Sigmoid colon (tissue), 4 donors: ENCODE measurements around the gene SLC25A5.

ENCODE experiments used
- CTCF ChIP-seq, 4 experiments: fragments of 450-650 bp in 3 of 4; fragments of 200-600 bp in 1 of 4; IDR thresholded peaks; one replicate each; pipeline ENCODE4 v1.5.1; 2016 to 2019; ENCODE audit warnings: antibody characterized with exemption in 4 of 4, mild to moderate bottlenecking in 3 of 4, moderate library complexity in 2 of 4
- EP300 ChIP-seq, 4 donors: sonication (generic); formaldehyde crosslinking; IDR thresholded peaks; one replicate each; pipeline ENCODE4 v1.6.1; 2017; ENCODE audit warnings: antibody characterized with exemption in 4 of 4
- POLR2A ChIP-seq, 2 donors: fragments of 450-650 bp; IDR thresholded peaks; one replicate each; pipeline ENCODE4 v1.6.1; 2016; ENCODE audit warnings: antibody characterized with exemption in 2 of 2, mild to moderate bottlenecking in 2 of 2, moderate library complexity in 2 of 2
- POLR2AphosphoS5 ChIP-seq, 4 donors: sonication (generic); formaldehyde crosslinking; IDR thresholded peaks; one replicate each; pipeline ENCODE4 v1.6.1; 2017; ENCODE audit warnings: antibody characterized with exemption in 4 of 4

DNA sequence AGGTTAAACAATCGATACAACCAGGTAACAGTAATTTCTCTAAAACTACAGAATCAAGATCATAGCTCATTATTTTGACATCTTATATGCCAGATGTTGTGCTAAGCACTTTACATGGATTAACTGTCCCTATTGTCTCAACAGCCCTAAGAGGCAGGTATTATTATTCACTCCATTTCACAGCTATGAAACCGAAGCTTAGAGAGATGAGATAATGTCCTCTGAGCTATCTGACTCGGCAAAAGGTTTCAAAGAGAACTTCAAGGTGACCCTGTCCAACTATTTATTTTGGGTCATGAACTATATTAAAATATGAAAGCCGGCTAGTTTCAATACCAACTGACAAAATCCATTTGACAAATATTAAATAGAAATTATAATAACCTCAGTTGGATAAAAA is 10.3 kb downstream of the SLC25A5 start:
- TF ChIP-seq CTCF (IDR thresholded peaks at IDR 0.05) (no peak), POLR2AphosphoS5 (IDR thresholded peaks at IDR 0.05) (no peak), EP300 (IDR thresholded peaks at IDR 0.05) (no peak), POLR2A (IDR thresholded peaks at IDR 0.05) (no peak)
